Neural progenitor cell (in vitro differentiated cells): ENCODE measurements around the gene RPL32. TPM values are rescaled to one million over a fixed set of nuclear protein-coding genes. Genes with fewer than 3 reads are reported as not detected.

Experiments used
- DNase-seq: peaks from one replicate; pipeline ENCODE4 v3.0.0-alpha.2; 2016; ENCODE audit warnings: low spot score
- H2AFZ ChIP-seq: fragments of 200-600 bp; sonication (generic); replicated peaks from 2 replicates; pipeline ENCODE4 v1.6.1; 2016; ENCODE audit warnings: antibody characterized with exemption
- H3F3A ChIP-seq: fragments of 200-600 bp; sonication (generic); 2 replicates; pipeline ENCODE4 v1.6.1; 2016; ENCODE audit warnings: antibody characterized with exemption, low read depth
- H3K27ac ChIP-seq: fragments of 200-600 bp; sonication (generic); 2 replicates; pipeline ENCODE4 v1.5.1; 2016; ENCODE audit warnings: mild to moderate bottlenecking
- H3K27me3 ChIP-seq: fragments of 200-600 bp; sonication (generic); 2 replicates; pipeline ENCODE4 v1.6.1; 2016; ENCODE audit warnings: mild to moderate bottlenecking, moderate library complexity
- H3K36me3 ChIP-seq: fragments of 200-600 bp; sonication (generic); 2 replicates; pipeline ENCODE4 v1.5.1; 2016
- H3K4me1 ChIP-seq: fragments of 200-600 bp; sonication (generic); 2 replicates; pipeline ENCODE4 v1.6.1; 2016; ENCODE audit warnings: mixed run types
- H3K4me2 ChIP-seq: fragments of 200-600 bp; sonication (generic); 2 replicates; pipeline ENCODE4 v1.6.1; 2016
- H3K4me3 ChIP-seq: fragments of 200-600 bp; sonication (generic); 2 replicates; pipeline ENCODE4 v1.5.1; 2016
- H3K79me2 ChIP-seq: fragments of 200-600 bp; sonication (generic); 2 replicates; pipeline ENCODE4 v1.6.1; 2016; ENCODE audit warnings: low read depth
- H3K9ac ChIP-seq: fragments of 200-600 bp; sonication (generic); 2 replicates; pipeline ENCODE4 v1.6.1; 2016
- H3K9me3 ChIP-seq: fragments of 200-600 bp; sonication (generic); 2 replicates; pipeline ENCODE4 v1.5.1; 2016; ENCODE audit warnings: low read depth
- H4K20me1 ChIP-seq: fragments of 200-600 bp; sonication (generic); 2 replicates; pipeline ENCODE4 v1.6.1; 2016; ENCODE audit warnings: low read depth
- H3K27ac Mint-ChIP-seq: 3 replicates; pipeline ENCODE4 v1.8.0; 2021; ENCODE audit warnings: mixed read lengths
- H3K27me3 Mint-ChIP-seq: 2 replicates; pipeline ENCODE4 v1.8.0; 2022; ENCODE audit warnings: low read depth, mild to moderate bottlenecking, inconsistent platforms, moderate library complexity, mixed read lengths; ENCODE audit not compliant: insufficient read depth
- H3K36me3 Mint-ChIP-seq: 3 replicates; pipeline ENCODE4 v1.8.0; 2021; ENCODE audit warnings: mixed read lengths
- H3K4me1 Mint-ChIP-seq: 3 replicates; pipeline ENCODE4 v1.8.0; 2021; ENCODE audit warnings: mixed read lengths
- H3K4me3 Mint-ChIP-seq: 3 replicates; pipeline ENCODE4 v1.8.0; 2021; ENCODE audit warnings: mild to moderate bottlenecking, moderate library complexity, mixed read lengths
- H3K9me3 Mint-ChIP-seq: 3 replicates; pipeline ENCODE4 v1.8.0; 2020; ENCODE audit warnings: mixed read lengths
- EZH2 ChIP-seq: fragments of 200-600 bp; sonication (generic); IDR thresholded peaks from 2 replicates; pipeline ENCODE4 v1.6.1; 2017; ENCODE audit warnings: antibody characterized with exemption, mild to moderate bottlenecking, moderate library complexity
- EZH2phosphoT487 ChIP-seq: fragments of 200-600 bp; sonication (generic); IDR thresholded peaks from 2 replicates; pipeline ENCODE4 v1.6.1; 2017; ENCODE audit warnings: antibody characterized with exemption
- total RNA-seq: library from RNA; depleted of rRNA; stranded (reverse); fragments of >200 nt; gene quantifications from 2 replicates; pipeline ENCODE4 v1.2.3, GENCODE V29; 2015; ENCODE audit warnings: low replicate concordance
- TF ChIP-seq, protein P1 (sequence below): fragments of 200-600 bp; sonication (generic); IDR thresholded peaks from 2 replicates; pipeline ENCODE4 v1.5.1; 2017; ENCODE audit warnings: antibody characterized with exemption, mild to moderate bottlenecking

The RPL32 gene
- total RNA-seq, 1 donor from 2014 or later, result 2,309 TPM

DNA sequence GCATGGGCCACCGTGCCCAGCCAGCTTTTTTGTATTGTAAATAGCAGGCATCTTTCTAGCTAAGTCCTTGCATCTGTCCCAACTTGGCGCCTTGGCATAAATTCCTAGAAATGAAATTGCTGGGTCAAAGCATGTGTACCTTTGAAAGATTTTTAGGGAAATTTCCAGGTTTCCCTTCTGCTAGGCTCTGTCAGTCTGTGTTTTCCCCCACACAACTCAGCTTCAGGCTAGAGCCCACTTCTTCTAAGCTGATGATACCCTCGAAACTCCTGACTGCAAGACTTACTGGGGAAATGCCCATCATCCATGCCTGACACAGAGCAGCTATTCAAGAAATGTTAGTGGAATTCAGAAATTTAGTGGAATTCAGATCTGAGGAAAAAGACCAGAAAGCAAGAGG is 10.8 kb upstream of the RPL32 start:
- Mint-ChIP-seq H3K27me3 (peaks cover 7% of the 10 kb centered on the region), H3K27ac (no peak overlapping the region), H3K36me3 (no peaks in the 10 kb centered on the region), H3K9me3 (no peaks in the 10 kb centered on the region), H3K4me3 (no peak overlapping the region), H3K4me1 (no peaks in the 10 kb centered on the region)
- H3F3A ChIP-seq, result no peaks in the 10 kb centered on the region
- H2AFZ ChIP-seq, result no peak overlapping the region
- H4K20me1 ChIP-seq, result no peaks in the 10 kb centered on the region
- no peaks in the 10 kb centered on the region for H3K27me3 ChIP-seq
- H3K36me3 ChIP-seq, result no peaks in the 10 kb centered on the region
- H3K4me2 ChIP-seq, result no peak overlapping the region
- TF ChIP-seq, protein P1, sequence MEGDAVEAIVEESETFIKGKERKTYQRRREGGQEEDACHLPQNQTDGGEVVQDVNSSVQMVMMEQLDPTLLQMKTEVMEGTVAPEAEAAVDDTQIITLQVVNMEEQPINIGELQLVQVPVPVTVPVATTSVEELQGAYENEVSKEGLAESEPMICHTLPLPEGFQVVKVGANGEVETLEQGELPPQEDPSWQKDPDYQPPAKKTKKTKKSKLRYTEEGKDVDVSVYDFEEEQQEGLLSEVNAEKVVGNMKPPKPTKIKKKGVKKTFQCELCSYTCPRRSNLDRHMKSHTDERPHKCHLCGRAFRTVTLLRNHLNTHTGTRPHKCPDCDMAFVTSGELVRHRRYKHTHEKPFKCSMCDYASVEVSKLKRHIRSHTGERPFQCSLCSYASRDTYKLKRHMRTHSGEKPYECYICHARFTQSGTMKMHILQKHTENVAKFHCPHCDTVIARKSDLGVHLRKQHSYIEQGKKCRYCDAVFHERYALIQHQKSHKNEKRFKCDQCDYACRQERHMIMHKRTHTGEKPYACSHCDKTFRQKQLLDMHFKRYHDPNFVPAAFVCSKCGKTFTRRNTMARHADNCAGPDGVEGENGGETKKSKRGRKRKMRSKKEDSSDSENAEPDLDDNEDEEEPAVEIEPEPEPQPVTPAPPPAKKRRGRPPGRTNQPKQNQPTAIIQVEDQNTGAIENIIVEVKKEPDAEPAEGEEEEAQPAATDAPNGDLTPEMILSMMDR, result no peak
- TF ChIP-seq EZH2 (no peak), EZH2phosphoT487 (no peak)
- no peak overlapping the region for H3K4me3 ChIP-seq
- H3K9ac ChIP-seq, result no peak overlapping the region
- no peaks in the 10 kb centered on the region for H3K4me1 ChIP-seq
- no peaks in the 10 kb centered on the region for H3K79me2 ChIP-seq
- H3K9me3 ChIP-seq, result no peaks in the 10 kb centered on the region
- no peak for DNase-seq
- H3K27ac ChIP-seq, result no peak overlapping the region

DNA sequence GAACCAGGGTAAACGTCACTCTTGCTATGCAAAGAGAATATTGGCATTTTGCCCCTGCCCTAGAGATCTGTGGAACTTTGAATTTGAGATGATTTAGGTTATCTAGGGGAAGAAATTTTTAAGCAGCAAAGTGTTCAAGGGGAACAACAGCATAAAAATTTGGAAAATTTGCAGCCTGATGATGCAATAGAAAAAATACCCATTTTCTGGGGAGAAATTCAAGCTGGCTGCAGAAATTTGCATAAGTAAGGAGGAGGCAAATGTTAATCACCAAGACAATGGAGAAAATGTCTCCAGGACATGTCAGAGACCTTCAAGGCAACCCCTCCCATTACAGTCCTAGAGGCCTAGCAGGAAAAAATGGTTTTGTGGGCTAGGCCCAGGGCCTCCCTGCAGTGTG is 4.4 kb upstream of the RPL32 start:
- TF ChIP-seq, protein P1, result no peak
- TF ChIP-seq EZH2phosphoT487, result no peak
- TF ChIP-seq EZH2, result no peak
- Histone ChIP-seq H3K4me2 (no peak overlapping the region), H2AFZ (no peak overlapping the region), H3K9me3 (no peaks in the 10 kb centered on the region), H3K36me3 (no peaks in the 10 kb centered on the region), H3K4me3 (no peak overlapping the region), H3K27me3 (no peaks in the 10 kb centered on the region), H3K27ac (no peak overlapping the region), H3K4me1 (no peaks in the 10 kb centered on the region), H3F3A (no peaks in the 10 kb centered on the region), H3K79me2 (peaks cover 6% of the 10 kb centered on the region), H4K20me1 (peaks cover 3% of the 10 kb centered on the region), H3K9ac (no peak overlapping the region)
- no peaks in the 10 kb centered on the region for H3K4me1 Mint-ChIP-seq
- H3K4me3 Mint-ChIP-seq, result no peak overlapping the region
- peaks cover 1% of the 10 kb centered on the region for H3K36me3 Mint-ChIP-seq
- H3K9me3 Mint-ChIP-seq, result no peaks in the 10 kb centered on the region
- no peak for DNase-seq
- H3K27ac Mint-ChIP-seq, result no peak overlapping the region
- H3K27me3 Mint-ChIP-seq, result no peaks in the 10 kb centered on the region

DNA sequence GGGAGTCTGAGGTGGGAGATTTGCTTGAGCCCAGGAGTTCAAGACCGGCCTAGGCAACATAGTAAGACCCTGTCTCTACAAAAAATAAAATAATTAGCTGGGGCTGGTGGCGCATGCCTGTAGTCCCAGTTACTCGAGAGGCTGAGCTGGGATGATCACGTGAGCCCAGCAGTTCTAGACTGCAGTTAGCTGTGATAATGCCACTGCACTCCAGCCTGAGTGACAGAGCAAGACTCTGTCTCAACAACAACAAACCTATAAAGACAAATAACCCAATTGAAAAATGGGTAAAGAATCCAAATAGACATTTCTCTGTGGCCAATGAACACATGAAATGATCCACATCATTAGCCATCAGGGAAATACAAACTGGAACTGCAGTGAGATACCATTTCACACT is 1.1 kb upstream of the RPL32 start:
- peaks cover 37% of the 10 kb centered on the region for H4K20me1 ChIP-seq
- peaks cover 13% of the 10 kb centered on the region for H3F3A ChIP-seq
- H3K9ac ChIP-seq, result no peak overlapping the region
- Mint-ChIP-seq H3K27ac (no peak overlapping the region), H3K27me3 (no peaks in the 10 kb centered on the region), H3K36me3 (peaks cover 29% of the 10 kb centered on the region), H3K9me3 (no peaks in the 10 kb centered on the region), H3K4me1 (peaks cover 25% of the 10 kb centered on the region), H3K4me3 (peak overlapping the region; percentile 97)
- peaks cover 39% of the 10 kb centered on the region for H3K79me2 ChIP-seq
- no peaks in the 10 kb centered on the region for H3K9me3 ChIP-seq
- no peak overlapping the region for H3K4me3 ChIP-seq
- TF ChIP-seq, protein P1, result no peak
- TF ChIP-seq EZH2 (no peak), EZH2phosphoT487 (no peak)
- H3K4me1 ChIP-seq, result peaks cover 28% of the 10 kb centered on the region
- no peak overlapping the region for H3K27ac ChIP-seq
- DNase-seq, result no peak
- no peak overlapping the region for H3K4me2 ChIP-seq
- peaks cover 18% of the 10 kb centered on the region for H3K36me3 ChIP-seq
- H3K27me3 ChIP-seq, result no peaks in the 10 kb centered on the region
- H2AFZ ChIP-seq, result peak overlapping the region; percentile 78
